ENCODE results near the gene CLCN2.

The CLCN2 gene

DNA sequence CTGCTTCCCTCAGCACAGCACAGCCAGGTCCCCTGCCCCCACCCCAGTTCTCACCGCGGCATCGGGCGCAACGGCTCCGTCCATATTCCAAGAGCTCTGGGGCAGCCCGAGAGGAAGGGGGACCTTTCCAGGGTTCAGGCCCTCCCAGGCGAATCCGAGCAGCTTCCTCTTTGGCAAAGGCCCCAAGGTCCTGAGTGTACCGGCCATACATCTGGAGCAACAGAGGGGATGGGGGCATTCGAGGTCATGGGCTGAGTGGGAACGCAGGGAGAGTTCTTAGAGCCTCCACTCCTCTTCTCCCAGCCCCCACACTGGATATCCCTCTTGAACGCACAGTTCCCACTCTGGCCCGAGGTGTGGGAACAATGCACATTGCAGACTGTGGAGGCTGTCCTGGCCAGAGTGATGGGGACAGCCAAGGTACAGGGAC lies 2.5 kb downstream of the CLCN2 start:
- DNase-seq: no peak

DNA sequence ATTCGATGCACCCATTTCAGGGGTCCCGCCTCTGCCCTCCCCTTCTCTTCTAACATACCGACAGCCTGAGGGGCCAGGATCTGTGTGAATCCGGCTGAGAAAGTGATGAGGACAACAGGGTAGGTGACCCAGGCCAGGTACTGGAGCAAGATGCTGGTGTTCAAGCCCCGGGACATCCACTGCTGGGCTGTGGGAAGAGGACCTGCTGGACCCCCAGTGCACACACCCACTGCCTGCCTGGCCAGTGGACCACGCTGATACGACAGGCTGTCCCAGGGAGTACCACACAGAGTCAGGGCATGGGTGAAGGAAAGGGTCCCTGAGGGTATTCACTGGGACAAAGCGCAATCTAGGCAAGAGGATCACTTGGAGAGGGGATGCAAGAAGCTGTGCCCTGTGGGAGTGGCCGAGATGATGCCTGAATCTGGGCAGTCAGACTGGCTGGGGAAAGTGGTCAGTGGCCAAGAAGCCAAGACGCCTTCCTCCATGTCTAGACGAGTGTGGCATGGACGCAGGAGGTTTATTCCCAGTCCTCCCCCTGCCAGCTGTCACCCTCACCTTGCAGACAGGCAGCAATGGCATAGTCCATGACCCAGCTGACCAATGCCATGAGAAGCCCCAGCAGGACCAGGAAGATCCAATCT lies 3.2 kb downstream of the CLCN2 start:
- DNase-seq: no peak

DNA sequence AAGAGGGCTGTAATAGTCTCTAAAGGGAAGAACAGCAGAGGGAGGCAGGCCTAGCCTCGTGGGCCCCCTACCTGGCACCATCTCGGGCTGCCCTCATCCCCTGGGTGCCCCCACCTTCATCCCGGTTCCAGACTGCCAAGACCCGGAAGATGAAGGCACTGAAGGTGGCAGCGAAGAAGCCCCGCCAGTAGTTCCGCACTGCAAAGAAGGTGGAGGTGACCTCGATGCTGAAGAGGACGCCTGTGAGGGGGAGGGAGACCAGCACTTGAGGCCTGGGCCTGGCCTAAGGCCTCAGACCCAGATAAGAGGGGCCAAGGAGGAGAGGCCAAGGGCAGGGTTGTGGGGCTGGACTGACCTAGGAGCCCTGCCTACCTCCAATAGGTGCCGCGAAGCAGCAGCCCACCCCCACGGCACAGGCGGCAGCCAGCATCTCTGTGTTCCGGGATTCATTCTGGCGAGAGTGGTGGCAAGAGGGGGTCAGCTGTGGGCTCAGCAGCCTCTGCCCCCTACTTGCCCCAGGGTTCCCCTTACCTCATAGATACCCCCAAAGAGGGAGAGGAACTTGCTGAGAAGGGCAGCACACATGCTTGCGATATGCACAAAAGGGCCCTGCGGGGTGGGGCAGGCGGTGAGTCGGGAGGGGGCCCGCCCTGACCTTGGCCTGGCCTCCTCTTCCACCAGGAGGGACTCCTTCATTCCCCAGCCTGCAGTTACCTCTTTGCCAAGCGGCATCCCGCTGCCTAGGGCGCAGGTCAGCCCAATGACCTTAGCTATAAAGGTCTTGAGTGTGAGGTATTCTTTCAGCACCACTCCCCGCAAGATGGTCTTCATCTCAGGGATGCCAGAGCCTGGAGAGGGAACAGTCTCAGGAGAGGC lies 3.9 kb downstream of the CLCN2 start:
- DNase-seq: no peak

DNA sequence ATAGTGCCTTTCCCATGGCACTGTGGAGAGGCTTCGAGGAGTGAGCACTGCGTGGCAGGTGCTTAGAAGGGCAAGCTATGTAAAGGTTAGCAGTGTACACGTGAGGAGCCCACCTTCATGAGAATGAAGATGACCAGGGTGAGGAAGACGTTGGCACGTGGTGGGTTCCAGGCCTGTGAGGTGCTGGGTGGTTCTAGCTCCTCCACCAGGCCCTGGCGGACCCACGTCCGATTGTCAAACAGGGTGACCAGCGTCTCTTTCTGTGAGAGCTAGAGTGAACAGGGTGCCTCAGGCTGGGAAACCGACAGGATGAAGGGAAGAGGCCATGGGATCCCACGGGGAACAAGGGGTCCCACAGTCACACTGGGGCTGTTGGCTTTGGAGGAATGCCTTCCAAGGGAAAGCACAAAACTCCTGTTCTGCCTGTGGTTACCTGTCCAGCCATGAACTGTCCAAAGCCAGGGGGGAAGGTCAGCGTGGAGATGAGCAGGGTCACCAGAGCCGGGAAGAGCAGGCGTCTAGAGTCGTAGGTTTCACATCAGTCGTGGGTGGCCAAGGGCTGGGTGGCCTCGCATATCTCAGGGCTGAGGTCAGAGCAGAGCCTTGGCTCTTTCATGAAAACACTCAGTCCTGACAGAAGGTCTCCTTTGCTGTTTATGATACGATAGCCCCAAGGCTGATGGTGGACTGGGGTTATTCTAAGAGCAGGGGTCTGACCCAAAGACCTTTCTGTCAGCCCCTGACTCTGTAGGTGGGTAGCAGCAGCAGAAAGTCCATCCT lies 6.0 kb downstream of the CLCN2 start:
- DNase-seq: no peak

DNA sequence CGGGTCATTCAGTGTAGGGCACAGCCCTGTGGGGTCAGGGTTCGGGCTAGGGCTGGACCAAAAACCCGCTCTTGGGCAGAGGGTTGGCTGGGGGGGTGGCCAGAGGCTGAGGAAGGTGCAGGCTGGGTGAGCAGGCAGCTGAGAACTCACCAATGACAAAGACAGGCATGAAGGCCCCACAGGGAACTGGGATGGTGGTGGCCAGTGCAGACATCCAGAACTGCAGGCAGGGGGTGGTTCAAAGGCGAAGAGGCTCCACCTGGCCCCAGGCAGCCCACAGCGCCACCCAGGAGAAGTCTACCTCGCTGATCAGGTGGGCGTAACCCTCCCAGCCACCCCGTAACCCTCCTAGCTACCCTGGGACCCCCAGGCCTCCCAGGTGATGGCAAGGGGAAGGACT lies 6.7 kb downstream of the CLCN2 start:
- DNase-seq: no peak

DNA sequence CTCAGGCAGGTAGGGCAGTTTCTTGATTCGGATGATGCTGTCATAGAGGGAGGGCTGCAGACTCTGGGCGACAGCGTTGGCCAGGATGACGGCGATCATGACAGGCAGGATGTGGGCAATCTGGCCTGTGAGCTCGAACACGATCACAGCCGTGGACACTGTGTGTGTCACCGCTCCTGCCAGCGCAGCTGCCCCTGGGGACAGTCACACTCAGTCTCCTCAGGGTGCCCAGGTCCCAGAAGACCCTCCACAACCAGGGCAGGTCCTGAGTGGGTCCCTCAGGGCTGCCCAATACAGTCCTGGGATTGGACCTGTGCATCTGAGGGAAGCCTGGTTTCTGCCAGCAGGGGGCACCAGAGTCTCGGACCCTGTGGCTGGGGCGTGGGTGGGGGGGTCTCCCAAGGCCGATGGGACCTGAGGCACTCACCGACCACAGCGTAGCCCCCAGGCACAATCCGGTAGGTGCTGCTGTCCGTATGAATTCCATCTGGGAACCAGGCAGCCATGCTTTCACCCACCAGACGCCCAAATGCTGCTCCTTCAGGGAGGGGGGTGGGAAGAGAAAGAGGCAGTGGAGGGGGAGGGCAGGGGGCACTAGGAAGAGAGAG lies 7.2 kb downstream of the CLCN2 start:
- DNase-seq: peak; percentile 73

DNA sequence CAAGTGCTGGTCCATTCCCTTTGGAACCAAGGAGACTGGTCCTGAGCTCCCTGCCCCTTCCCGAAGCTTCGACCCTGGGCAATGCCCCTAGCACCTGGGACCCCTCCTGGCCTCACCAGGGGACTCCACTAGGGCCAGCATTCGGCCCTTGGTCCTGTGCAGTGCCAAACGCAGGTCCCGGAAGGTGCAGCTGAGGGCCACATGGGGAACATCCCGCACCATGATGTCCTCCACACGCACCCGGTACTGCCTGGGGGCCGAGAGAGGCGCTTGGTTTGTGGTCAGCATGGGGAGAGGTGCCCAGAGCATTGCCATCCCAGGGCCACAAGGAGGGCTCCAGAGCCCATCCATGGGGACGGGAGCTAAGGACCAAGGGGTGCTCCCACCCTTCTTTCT lies 7.9 kb downstream of the CLCN2 start:
- DNase-seq: no peak

DNA sequence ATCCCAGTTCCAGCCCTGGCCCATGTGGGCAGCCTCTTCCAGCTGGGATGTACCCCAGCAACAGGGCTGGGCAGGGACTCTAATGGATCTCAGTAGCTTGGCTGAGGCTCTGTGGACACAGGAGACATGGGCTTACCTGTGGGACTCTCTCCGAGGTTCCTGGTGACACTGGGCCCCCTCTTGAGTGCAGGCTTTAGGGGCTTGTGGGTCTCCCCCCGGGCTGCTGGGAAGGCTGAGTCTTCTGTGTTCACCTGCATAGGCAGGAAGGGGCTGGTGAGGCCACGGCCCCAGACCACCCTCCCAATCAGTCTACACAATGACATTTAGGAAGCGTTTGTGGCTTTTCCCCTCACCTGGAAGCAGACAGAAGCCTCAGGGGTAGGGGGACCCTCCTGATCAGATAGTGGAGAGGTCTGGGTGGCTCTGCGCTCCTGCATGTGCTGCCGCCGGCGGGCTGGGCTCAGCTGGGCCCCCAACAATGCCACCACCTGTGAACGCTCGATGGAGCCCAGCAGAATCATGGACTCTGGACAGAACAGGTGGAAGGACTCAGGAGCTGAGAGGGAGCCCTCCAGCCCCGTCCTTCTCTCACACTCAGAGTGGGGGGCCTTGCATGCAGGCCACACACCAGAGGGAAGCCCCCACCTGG lies 8.4 kb downstream of the CLCN2 start:
- DNase-seq: no peak

DNA sequence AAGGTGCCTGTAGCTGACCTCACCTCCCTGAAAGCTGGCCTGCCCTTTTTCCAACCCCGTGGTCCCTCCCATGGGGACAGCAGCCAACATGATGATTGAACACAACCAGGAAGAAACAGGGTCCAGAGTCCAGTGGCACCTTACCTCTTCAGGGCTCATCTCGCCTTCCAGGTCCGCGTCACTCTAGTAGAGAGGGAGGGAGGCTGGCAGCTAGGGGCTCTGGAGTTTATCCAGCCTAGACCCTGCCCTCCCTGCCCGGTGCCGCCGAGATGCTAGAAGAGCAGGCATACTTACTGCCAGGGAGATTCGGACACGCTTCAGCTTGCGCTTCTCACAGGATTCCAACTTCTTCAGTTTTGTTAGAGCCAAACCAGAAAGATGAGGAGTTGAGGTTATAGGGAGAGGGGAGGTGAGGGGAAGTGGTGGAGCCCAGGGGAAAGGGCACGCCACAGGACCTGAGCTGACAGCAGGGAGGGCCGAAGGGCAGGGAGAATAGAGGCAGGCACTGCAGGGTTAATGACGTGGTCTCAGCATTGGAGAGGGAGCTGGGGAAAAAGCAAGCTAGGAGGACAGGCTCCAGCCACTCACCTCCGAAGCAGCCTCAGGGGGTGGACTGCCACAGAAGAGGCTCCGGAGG lies 9.1 kb downstream of the CLCN2 start:
- DNase-seq: no peak

DNA sequence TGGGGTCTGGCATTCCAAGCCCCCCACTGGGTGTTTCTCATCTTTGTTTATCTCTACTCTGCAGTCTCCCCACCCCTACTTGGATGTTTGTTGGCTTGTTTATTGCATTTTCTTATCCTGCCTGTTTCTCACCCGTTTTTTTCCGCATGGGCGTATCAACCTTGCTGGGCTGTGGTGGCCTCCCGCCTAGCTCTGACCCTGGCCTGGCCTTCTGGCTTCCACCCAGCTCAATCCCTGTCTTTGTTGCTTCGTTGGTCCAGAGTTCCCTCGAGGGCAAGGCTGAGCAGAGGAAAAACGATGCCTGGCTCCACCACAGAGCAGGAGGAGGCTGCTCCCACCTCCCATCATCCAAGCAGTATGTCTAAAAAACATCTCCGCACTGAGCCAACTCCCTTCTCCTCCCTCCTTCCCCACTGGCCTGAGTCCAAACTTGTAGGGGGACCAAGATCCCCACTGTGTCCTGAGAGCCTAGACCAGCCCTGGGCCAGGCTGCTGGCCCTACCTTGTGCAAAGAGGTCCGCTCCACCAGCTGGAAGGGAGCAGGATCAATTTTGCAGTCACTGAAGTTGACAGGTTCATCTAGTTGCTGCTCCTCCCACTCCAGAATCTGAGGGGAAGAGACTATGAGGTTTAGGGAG lies 9.8 kb downstream of the CLCN2 start:
- no peak for DNase-seq

DNA sequence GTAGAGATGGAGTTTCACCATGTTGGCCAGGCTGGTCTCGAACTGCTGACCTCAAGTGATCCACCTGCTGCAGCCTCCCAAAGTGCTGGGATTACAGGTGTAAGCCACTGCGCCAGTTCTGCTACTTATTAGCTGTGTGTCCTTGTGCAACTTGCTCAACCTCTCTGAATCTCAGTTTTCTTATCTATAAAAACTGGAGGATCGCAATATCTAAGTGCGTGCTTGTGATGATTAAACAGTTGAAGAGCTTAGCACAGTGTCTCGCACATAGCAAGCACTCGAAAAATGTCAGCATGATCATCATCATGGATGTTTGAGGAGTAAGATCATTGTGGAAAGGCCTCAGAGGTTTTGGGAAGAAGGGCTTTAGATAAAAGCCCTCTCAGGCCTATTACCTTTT lies 10.8 kb downstream of the CLCN2 start:
- no peak for DNase-seq

DNA sequence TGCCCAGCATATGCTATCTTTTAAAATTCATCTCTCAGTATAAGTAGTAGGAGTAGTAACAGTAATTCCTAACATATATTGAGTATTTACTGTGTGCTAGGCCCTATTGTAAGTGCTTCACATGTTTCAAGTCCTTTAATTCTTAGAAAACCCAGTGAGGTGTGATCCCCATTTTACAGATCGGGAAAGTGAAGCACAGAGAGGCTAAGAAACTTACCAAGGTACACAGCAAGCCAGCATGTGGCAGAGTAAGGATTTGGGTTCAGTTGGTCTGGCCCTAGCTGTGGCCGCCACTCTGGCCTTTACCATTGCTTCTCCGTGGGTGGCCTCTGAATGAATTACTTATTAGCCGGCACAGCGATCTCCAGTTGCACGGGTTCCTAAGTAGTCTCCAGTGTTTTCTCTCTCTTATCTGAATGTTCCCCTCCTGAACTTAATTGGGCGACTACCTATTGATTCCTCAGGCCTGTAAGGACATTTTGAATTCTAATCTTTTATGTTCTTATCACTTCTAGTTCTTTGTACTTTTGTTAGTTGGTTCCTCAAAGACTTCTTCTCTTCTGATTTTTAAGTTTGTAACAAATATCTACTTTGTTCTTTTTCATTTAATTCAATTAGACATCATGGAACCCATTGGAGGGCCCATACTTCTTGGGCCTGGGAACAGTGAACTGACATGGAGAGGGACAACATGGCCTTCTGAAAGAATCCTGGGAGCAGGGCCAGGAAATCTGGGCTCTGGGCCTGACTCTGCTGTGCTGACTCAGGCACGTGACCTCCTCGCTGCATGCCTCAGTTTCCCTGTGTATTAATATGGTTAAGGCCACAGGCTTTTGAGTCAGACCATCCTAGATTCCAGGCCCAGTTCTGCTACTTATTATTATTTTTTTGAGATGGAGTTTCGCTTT lies 11.6 kb downstream of the CLCN2 start:
- no peak for DNase-seq

DNA sequence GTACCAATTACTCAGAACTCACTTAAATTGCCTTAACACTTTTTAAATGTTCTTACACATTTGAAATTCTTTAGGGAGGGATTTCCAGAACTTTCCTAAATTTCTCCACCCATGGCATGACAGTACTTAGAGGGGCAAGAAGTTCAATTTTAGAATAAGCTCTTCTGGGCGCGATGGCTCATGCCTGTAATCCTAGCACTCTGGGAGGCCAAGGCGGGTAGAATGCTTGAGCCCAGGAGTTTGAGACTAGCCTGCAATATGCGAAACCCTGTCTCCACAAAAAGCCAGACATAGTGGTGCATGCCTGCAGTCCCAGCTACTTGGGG lies 13.4 kb downstream of the CLCN2 start:
- no peak for DNase-seq

DNA sequence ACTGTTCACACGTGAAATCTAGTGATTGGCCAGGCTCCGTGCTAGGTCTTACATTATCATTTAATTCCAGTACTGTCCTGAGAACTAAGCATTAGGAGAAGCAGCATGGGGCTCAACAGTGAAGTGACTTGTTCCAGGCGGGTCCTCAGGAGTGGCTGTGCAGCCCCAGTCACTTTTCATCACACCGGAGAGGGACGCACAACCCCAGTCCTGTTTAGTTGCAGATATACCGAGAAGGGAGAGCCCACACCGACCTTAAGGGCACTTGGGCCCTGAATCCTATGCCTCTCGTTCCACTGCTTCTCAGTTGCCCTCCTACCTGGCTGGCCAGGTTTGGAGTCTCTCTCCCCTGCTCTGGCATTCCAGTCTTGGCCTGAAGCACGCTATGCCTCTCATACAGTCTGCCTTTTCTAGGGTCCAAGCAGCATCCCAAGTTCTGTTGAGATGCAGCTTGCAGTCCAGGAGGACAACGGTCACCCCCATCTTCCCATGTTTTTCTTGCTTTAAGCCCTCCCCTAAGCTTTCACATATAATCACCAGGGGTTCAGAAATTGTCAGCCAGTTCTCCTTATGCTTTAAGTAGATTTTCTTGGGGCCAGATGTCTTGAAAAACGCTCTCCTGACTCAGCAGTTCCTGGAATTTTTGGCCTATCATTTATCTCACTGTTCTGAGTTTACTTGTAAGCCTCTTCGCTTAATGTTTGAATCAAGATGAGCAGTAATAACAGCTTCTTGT lies 13.9 kb downstream of the CLCN2 start:
- DNase-seq: no peak

DNA sequence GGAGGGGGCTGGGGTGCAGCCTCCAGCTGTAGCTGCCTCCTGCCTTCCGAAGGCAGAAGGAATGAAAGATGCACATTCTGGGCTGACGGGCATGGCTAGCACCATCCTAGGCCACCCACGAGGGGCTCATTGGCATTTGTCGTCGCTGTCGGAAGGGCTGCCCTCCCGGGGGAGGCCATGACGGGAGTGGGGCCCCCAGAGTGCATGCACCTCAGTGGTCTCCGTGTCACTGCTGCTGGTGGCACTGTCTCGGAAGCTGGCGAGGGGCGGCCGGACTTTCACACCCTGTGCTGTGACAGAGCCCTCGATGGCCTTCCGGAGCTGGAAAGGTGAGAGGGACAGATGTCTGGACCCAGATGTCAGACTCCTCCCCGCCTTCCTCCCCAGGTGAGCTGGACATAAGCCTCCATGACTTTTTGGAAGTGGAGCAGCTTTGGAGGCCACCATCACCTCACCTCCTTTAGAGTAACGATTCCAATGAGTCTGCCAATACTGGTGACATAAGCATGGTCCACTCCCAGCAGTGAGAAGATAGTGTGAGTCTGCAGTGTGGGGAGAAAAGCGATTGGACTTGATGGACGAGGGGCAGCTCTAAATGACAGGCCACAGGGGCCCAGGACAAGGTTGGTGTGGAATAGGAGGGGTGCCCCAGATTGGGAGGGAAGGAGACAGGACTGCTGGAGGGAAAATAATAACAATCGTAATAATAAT lies 14.8 kb downstream of the CLCN2 start:
- no peak for DNase-seq

DNA sequence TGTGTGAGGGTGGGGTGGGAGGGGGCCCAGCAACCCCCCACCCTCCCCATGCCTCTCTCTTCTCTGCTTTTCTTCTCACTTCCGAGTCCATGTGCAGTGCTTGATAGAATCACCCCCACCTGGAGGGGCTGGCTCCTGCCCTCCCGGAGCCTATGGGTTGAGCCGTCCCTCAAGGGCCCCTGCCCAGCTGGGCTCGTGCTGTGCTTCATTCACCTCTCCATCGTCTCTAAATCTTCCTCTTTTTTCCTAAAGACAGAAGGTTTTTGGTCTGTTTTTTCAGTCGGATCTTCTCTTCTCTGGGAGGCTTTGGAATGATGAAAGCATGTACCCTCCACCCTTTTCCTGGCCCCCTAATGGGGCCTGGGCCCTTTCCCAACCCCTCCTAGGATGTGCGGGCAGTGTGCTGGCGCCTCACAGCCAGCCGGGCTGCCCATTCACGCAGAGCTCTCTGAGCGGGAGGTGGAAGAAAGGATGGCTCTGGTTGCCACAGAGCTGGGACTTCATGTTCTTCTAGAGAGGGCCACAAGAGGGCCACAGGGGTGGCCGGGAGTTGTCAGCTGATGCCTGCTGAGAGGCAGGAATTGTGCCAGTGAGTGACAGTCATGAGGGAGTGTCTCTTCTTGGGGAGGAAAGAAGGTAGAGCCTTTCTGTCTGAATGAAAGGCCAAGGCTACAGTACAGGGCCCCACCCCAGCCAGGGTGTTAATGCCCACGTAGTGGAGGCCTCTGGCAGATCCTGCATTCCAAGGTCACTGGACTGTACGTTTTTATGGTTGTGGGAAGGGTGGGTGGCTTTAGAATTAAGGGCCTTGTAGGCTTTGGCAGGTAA lies 15.9 kb downstream of the CLCN2 start:
- DNase-seq: no peak

DNA sequence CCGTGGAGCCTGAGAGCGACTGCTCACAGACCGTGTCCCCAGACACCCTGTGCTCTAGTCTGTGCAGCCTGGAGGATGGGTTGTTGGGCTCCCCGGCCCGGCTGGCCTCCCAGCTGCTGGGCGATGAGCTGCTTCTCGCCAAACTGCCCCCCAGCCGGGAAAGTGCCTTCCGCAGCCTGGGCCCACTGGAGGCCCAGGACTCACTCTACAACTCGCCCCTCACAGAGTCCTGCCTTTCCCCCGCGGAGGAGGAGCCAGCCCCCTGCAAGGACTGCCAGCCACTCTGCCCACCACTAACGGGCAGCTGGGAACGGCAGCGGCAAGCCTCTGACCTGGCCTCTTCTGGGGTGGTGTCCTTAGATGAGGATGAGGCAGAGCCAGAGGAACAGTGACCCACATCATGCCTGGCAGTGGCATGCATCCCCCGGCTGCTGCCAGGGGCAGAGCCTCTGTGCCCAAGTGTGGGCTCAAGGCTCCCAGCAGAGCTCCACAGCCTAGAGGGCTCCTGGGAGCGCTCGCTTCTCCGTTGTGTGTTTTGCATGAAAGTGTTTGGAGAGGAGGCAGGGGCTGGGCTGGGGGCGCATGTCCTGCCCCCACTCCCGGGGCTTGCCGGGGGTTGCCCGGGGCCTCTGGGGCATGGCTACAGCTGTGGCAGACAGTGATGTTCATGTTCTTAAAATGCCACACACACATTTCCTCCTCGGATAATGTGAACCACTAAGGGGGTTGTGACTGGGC lies 16.7 kb downstream of the CLCN2 start:
- no peak for DNase-seq

Measured in activated CD8-positive, alpha-beta memory T cell treated with anti-CD3 and anti-CD28 coated beads, Interleukin-2, amount 50 U/mL, for 4 hours (primary cell).